SK-N-SH (cell line): ENCODE results near the gene MEGF10.

Experiments
- CTCF ChIP-seq: fragments of 200-600 bp; sonication (generic); IDR thresholded peaks from 2 replicates; pipeline ENCODE4 v1.6.1; 2017; ENCODE audit warnings: antibody characterized with exemption, mild to moderate bottlenecking, moderate library complexity
- NFIC ChIP-seq: IDR thresholded peaks from 2 replicates; pipeline ENCODE4 v1.4.0; 2012; ENCODE audit warnings: borderline replicate concordance

DNA sequence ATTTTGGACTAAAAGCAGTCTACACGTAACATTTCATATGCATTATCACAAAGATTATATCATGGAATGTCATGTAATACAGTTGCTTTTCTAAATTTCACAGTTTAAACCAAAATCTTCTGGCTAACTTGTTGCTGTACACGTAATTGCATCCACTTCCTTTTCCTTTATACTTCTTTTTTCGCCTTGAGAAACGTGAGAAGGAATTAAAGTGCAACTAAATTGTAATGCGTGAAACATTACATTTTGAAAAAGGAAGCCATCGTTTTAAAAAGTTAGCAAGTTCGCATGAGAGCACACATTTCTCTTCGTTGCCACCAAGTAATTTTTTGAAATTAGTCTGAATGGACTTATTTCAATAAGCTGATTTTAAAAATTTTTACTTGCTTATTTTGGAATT, 80.0 kb downstream of the MEGF10 start:
- TF ChIP-seq CTCF, result no peak
- no peak for TF ChIP-seq NFIC
